HCT116 (cell line): ENCODE measurements around the gene MCRIP1.

Source experiments
- EZH2 ChIP-seq: fragments of 200-600 bp; sonication (generic); IDR thresholded peaks from 2 replicates; pipeline ENCODE4 v1.6.1; 2017; ENCODE audit warnings: antibody characterized with exemption, mixed run types
- POLR2A ChIP-seq: IDR thresholded peaks from 2 replicates; pipeline ENCODE4 v1.7.0; 2011; ENCODE audit warnings: borderline replicate concordance; ENCODE audit not compliant: insufficient read depth, insufficient read length; ENCODE audit errors: extremely low read depth
- POLR2AphosphoS5 ChIP-seq: IDR thresholded peaks from 2 replicates; pipeline ENCODE4 v1.6.1; 2011; ENCODE audit warnings: mild to moderate bottlenecking, low read depth, low read length, moderate library complexity
- SIN3A ChIP-seq: IDR thresholded peaks from 2 replicates; pipeline ENCODE4 v1.6.1; 2012; ENCODE audit warnings: low read depth
- ZNF274 ChIP-seq: fragments of 200-500 bp; sonication (Bioruptor generic); IDR thresholded peaks from 2 replicates; pipeline ENCODE4 v1.6.1; 2014; ENCODE audit warnings: mild to moderate bottlenecking, low read depth, low read length, inconsistent platforms
- TF ChIP-seq, protein P1 (sequence below), 3 experiments: fragments of 200-600 bp in 1 of 3; sonication (generic) in 1 of 3; IDR thresholded peaks in 2 of 3; conservative IDR thresholded peaks in 1 of 3; 2 replicates each; pipeline ENCODE4 v1.5.1; 2012 to 2017; ENCODE audit warnings: low read depth in 2 of 3, low read length in 2 of 3, antibody characterized with exemption in 1 of 3, borderline replicate concordance in 1 of 3, control low read depth in 1 of 3, mild to moderate bottlenecking in 1 of 3, mixed read lengths in 1 of 3, mixed run types in 1 of 3, moderate library complexity in 1 of 3; ENCODE audit not compliant: insufficient read depth in 1 of 3

DNA sequence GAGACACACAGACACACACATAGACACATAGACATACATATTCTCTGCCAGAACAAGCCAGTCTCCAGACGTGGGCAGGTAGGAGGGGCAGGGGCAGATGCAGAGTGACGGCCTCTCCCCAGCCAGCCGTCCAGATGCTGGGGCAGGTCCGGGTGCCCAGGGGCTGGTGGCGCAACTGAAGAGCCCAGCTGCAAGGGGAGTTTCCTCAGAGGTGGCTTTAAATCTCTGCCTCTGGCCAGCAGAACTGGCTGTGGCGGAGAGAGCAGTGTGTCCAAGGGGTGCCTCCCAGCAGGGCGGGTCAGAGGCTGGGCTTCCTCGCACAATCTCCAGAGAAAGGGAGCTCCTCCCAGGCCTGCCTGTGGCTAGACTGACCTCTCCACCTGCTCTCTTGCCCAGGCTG is 38.6 kb downstream of the MCRIP1 start:
- TF ChIP-seq POLR2A (no peak), ZNF274 (no peak), POLR2AphosphoS5 (no peak), EZH2 (no peak), SIN3A (no peak)
- TF ChIP-seq, protein P1, sequence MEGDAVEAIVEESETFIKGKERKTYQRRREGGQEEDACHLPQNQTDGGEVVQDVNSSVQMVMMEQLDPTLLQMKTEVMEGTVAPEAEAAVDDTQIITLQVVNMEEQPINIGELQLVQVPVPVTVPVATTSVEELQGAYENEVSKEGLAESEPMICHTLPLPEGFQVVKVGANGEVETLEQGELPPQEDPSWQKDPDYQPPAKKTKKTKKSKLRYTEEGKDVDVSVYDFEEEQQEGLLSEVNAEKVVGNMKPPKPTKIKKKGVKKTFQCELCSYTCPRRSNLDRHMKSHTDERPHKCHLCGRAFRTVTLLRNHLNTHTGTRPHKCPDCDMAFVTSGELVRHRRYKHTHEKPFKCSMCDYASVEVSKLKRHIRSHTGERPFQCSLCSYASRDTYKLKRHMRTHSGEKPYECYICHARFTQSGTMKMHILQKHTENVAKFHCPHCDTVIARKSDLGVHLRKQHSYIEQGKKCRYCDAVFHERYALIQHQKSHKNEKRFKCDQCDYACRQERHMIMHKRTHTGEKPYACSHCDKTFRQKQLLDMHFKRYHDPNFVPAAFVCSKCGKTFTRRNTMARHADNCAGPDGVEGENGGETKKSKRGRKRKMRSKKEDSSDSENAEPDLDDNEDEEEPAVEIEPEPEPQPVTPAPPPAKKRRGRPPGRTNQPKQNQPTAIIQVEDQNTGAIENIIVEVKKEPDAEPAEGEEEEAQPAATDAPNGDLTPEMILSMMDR (IDR thresholded peaks at IDR 0.05 in 2 of 3, conservative IDR thresholded peaks at IDR 0.05 in 1 of 3; ENCODE audit: borderline replicate concordance in 1 of 3, insufficient read depth in 1 of 3, low read depth in 2 of 3, low read length in 2 of 3) = no peak
